Measurements from ENCODE around the gene IP6K3.

Gene IP6K3

GRCh38 chr6:33720998-33721397 is 25.7 kb downstream of the IP6K3 start:
- no peak for DNase-seq

- no peak for DNase-seq
Measured at GRCh38 chr6:33719326-33719987, 27.2 kb downstream of the IP6K3 start.

GRCh38 chr6:33718713-33719112 is 28.0 kb downstream of the IP6K3 start:
- no peak for DNase-seq

- no peak for DNase-seq
Measured at GRCh38 chr6:33717934-33718455, 28.7 kb downstream of the IP6K3 start.

GRCh38 chr6:33716890-33717632 is 29.6 kb downstream of the IP6K3 start:
- no peak for DNase-seq

- DNase-seq = no peak
Measured at GRCh38 chr6:33716379-33716778, 30.3 kb downstream of the IP6K3 start.

GRCh38 chr6:33714385-33715040 is 32.2 kb downstream of the IP6K3 start:
- peak; percentile 25 for DNase-seq

GRCh38 chr6:33713786-33714185 is 32.9 kb downstream of the IP6K3 start:
- DNase-seq = no peak

- no peak for DNase-seq
Measured at GRCh38 chr6:33712914-33713313, 33.8 kb downstream of the IP6K3 start.

GRCh38 chr6:33711140-33712129 is 35.3 kb downstream of the IP6K3 start, which contains the start of gene UQCC2:
UQCC2 (minus strand) TSS chr6:33711700; CDS start chr6:33711686, 14 bp downstream.
- peak; percentile 98 for DNase-seq

GRCh38 chr6:33710296-33711121 is 36.2 kb downstream of the IP6K3 start:
- no peak for DNase-seq

- DNase-seq = no peak
Measured at GRCh38 chr6:33709605-33710295, 37.0 kb downstream of the IP6K3 start.

GRCh38 chr6:33708516-33709204 is 38.0 kb downstream of the IP6K3 start:
- DNase-seq = no peak

GRCh38 chr6:33707771-33708170 is 38.9 kb downstream of the IP6K3 start:
- no peak for DNase-seq

GRCh38 chr6:33705955-33706725 is 40.6 kb downstream of the IP6K3 start:
- no peak for DNase-seq

GRCh38 chr6:33705268-33705885 is 41.3 kb downstream of the IP6K3 start:
- no peak for DNase-seq

GRCh38 chr6:33704215-33705066 is 42.3 kb downstream of the IP6K3 start:
- no peak for DNase-seq
